ENCODE data around the gene SPNS3. TPM values are rescaled to one million over a fixed set of nuclear protein-coding genes. Genes with fewer than 3 reads are reported as not detected.

SPNS3 gene
- total and polyA plus RNA-seq, 8 donors, result 0.37 to 0.92 (median 0.54) TPM; not detected in 4

DNA sequence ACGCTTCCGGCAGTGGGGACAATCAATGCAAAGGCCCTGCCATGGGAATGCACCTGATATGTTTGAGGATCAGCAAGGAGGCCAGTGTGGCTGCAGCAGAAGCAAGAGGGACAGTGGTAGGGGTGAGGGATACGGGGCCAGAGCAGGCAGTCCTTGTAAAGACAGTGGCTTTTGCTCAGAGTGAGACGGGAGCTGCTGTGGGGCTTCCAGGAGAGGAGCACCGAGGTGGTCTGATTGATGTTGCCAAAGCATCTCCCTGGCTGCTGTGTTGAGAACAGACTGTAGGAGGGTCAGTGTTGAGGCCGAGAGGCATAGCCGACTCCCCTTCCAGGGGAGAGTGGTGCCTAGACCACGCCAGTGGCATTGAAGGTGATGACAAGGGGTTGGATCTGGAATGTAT, 53.6 kb downstream of the SPNS3 start:
- Histone ChIP-seq H3K27me3 (no peaks in the 10 kb centered on the region), H3K27ac (no peak overlapping the region), H3K4me1 (peaks cover 4 to 27% (median 19%) of the 10 kb centered on the region in 4 donors), H3K36me3 (no peaks in the 10 kb centered on the region), H3K9me3 (no peaks in the 10 kb centered on the region), H3K4me3 (no peak overlapping the region)
- intact Hi-C loops (cut with DNase I; ENCODE audit: low total_unique reads), result no loop called here
- no peak for TF ChIP-seq POLR2AphosphoS5 (IDR thresholded peaks at IDR 0.05)
- TF ChIP-seq POLR2A (IDR thresholded peaks at IDR 0.05), result no peak
- TF ChIP-seq, protein P1, sequence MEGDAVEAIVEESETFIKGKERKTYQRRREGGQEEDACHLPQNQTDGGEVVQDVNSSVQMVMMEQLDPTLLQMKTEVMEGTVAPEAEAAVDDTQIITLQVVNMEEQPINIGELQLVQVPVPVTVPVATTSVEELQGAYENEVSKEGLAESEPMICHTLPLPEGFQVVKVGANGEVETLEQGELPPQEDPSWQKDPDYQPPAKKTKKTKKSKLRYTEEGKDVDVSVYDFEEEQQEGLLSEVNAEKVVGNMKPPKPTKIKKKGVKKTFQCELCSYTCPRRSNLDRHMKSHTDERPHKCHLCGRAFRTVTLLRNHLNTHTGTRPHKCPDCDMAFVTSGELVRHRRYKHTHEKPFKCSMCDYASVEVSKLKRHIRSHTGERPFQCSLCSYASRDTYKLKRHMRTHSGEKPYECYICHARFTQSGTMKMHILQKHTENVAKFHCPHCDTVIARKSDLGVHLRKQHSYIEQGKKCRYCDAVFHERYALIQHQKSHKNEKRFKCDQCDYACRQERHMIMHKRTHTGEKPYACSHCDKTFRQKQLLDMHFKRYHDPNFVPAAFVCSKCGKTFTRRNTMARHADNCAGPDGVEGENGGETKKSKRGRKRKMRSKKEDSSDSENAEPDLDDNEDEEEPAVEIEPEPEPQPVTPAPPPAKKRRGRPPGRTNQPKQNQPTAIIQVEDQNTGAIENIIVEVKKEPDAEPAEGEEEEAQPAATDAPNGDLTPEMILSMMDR (IDR thresholded peaks at IDR 0.05), result no peak
- no peak for TF ChIP-seq EP300 (IDR thresholded peaks at IDR 0.05)
- no peak for DNase-seq
- WGBS, 5 donors, result 87 to 94% (median 90%) methylated on average over 6 to 8 of the region's 8 CpGs

DNA sequence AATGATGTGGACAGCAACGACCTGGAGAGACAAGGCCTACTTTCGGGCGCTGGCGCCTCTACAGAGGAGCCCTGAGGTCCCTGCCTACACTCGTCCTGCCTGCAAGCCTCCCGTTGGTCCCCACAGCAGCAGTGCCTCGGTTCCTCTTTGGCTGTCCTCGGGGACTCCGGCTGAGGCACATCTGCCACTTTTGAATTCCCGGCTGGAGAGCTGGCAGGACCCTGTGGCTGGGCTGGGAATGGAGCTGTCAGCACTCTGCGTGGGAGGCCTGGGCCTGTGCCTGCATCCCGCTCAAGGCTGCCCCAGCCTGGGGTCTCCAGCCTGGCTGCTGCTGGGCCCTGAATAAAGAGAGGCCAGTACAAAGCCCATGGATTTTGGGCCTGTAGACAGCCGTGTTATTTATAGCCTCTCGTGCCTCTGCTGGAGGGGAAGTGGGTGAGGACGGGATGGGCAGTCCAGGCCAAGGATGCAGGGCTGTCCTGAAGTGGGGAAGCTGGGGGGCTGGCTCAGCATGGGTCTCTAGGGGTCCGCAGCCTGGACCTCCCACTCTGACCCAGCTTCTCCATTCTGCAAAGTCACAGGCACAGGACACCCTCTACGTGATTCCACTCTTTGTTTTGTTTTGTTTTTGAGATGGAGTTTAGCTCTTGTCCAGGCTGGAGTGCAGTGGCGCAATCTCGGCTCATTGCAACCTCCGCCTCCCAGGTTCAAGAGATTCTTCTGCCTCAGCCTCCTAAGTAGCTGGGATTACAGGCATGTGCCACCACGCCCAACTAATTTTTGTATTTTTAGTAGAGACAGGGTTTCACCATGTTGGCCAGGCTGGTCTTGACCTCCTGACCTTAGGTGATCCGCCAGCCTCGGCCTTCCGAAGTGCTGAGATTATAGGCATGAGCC, 54.3 kb downstream of the SPNS3 start:
- intact Hi-C loops (cut with DNase I; ENCODE audit: low total_unique reads), result no loop called here
- Histone ChIP-seq H3K4me1 (peaks cover 5 to 26% (median 13%) of the 10 kb centered on the region in 4 donors), H3K27me3 (no peaks in the 10 kb centered on the region), H3K27ac (no peak overlapping the region), H3K36me3 (no peaks in the 10 kb centered on the region), H3K9me3 (no peaks in the 10 kb centered on the region), H3K4me3 (no peak overlapping the region)
- DNase-seq, result no peak
- TF ChIP-seq POLR2AphosphoS5 (IDR thresholded peaks at IDR 0.05), result no peak
- no peak for TF ChIP-seq EP300 (IDR thresholded peaks at IDR 0.05)
- no peak for TF ChIP-seq POLR2A (IDR thresholded peaks at IDR 0.05)
- TF ChIP-seq, protein P1 (IDR thresholded peaks at IDR 0.05), result no peak
- WGBS, 5 donors, result 78 to 88% (median 83%) methylated on average over 14 to 24 of the region's 24 CpGs

DNA sequence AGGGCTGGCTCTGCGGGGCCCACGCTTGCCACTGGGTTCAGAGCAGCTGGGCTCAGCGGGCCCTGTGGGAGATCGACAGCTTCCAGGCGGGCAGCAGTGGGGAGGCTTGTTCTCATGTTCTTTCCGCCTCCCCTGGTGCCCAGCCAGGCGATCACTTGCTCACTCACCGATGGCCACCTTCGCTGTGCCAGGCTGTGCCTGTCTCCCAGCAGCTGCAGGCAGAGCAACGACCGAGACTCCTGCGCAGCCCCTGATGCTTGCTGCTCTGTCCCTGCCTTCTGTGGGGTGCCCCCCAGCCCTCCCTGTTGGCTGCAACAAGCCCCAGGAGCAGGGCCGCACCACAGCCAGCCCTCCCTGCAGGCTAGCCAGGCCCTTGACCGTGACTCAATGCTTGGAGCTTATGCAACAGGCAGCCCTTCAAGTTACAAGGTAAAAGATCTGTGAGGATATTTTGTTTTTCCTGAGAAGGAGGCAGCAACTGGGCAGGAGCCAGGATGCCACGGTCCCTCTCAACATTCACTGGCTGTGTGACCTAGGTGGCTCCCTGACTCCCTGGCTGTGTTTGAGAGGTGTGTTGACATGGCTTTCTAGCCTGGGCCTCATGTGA, 55.4 kb downstream of the SPNS3 start:
- no peaks in the 10 kb centered on the region for H3K27me3 ChIP-seq
- peaks cover 4 to 29% (median 9%) of the 10 kb centered on the region in 4 donors for H3K4me1 ChIP-seq
- WGBS, 5 donors, result 64 to 90% (median 70%) methylated on average over 14 to 15 of the region's 15 CpGs
- H3K9me3 ChIP-seq, result no peaks in the 10 kb centered on the region
- peak overlapping the region in 4 of 5 donors; percentile 15 to 56 (median 34) for H3K27ac ChIP-seq
- DNase-seq, result peak; percentile 3 to 59
- intact Hi-C loops (cut with DNase I; ENCODE audit: low total_unique reads), result no loop called here
- no peaks in the 10 kb centered on the region for H3K36me3 ChIP-seq
- TF ChIP-seq POLR2A (IDR thresholded peaks at IDR 0.05) (no peak), POLR2AphosphoS5 (IDR thresholded peaks at IDR 0.05) (no peak)
- H3K4me3 ChIP-seq, result no peak overlapping the region

DNA sequence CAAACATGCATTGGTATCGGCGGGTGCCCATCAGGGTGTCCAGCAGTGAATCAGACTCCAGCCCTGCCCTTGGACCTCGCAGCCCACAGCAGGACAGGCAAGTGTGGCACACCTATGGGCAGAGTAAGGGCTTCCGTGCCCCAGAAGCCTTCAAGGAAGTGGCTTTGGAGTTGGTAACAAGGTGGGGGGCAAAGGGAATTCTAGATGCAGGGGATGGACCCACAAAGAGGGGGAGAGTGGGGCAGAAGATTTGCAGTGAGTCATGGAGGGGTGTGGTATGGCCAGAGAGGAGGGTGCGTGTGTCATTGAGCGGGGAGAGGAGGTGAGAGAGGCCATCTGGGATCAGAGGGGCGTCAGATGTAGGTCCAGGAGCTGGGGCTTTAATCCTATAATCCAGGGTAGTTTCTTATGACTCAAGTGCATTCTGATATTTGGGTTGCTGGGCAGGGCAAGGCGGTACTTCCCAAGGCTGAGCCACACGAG, 56.4 kb downstream of the SPNS3 start:
- H3K4me1 ChIP-seq, result peaks cover 4 to 26% (median 6%) of the 10 kb centered on the region in 4 donors
- H3K4me3 ChIP-seq, result no peak overlapping the region
- no peaks in the 10 kb centered on the region for H3K36me3 ChIP-seq
- intact Hi-C loops (cut with DNase I; ENCODE audit: low total_unique reads), result no loop called here
- TF ChIP-seq EP300 (IDR thresholded peaks at IDR 0.05) (no peak), POLR2A (IDR thresholded peaks at IDR 0.05) (no peak), POLR2AphosphoS5 (IDR thresholded peaks at IDR 0.05) (no peak)
- TF ChIP-seq, protein P1 (IDR thresholded peaks at IDR 0.05), result no peak
- H3K27ac ChIP-seq, result peak overlapping the region in 1 of 5 donors; percentile 27
- H3K27me3 ChIP-seq, result no peaks in the 10 kb centered on the region
- 73 to 90% (median 85%) methylated on average over 9 of the region's 9 CpGs for WGBS, 5 donors
- no peaks in the 10 kb centered on the region for H3K9me3 ChIP-seq
- peak in 1 of 2 donors; percentile 20 for DNase-seq
